Endothelial cell of umbilical vein (primary cell): ENCODE measurements around the gene SORCS2.

Experiments
- CTCF ChIP-seq, 2 donors: IDR thresholded peaks; 1 replicate in 1 of 2; 2 replicates in 1 of 2; pipeline ENCODE4 v1.5.1; 2011; ENCODE audit warnings: low read length in 2 of 2, mild to moderate bottlenecking in 2 of 2, moderate library complexity in 2 of 2, control low read depth in 1 of 2, inconsistent platforms in 1 of 2, low read depth in 1 of 2; ENCODE audit not compliant: insufficient read depth in 1 of 2; ENCODE audit errors: extremely low read depth in 1 of 2
- EZH2 ChIP-seq: IDR thresholded peaks from 2 replicates; pipeline ENCODE4 v1.6.1; 2012; ENCODE audit warnings: borderline replicate concordance, low read depth, mild to moderate bottlenecking, moderate library complexity, low read length, inconsistent platforms; ENCODE audit not compliant: severe bottlenecking
- FOS ChIP-seq: IDR thresholded peaks from 2 replicates; pipeline ENCODE4 v1.6.1; 2011; ENCODE audit warnings: mild to moderate bottlenecking, low read length, moderate library complexity, borderline replicate concordance; ENCODE audit not compliant: insufficient read depth
- GATA2 ChIP-seq: IDR thresholded peaks from 2 replicates; pipeline ENCODE4 v1.7.0; 2011; ENCODE audit warnings: low read depth, mild to moderate bottlenecking, moderate library complexity, mixed read lengths, low read length; ENCODE audit not compliant: insufficient read length, insufficient read depth
- JUN ChIP-seq: IDR thresholded peaks from 2 replicates; pipeline ENCODE4 v1.6.1; 2011; ENCODE audit warnings: borderline replicate concordance, low read depth; ENCODE audit not compliant: insufficient read length, insufficient read depth
- MAX ChIP-seq: IDR thresholded peaks from 2 replicates; pipeline ENCODE4 v1.6.1; 2011; ENCODE audit not compliant: insufficient read depth, insufficient read length
- MYC ChIP-seq: IDR thresholded peaks from one replicate; pipeline ENCODE4 v1.6.1; 2011; ENCODE audit warnings: mild to moderate bottlenecking, low read depth, low read length
- POLR2A ChIP-seq: IDR thresholded peaks from 2 replicates; pipeline ENCODE4 v1.6.1; 2012; ENCODE audit warnings: low read depth, mild to moderate bottlenecking, control low read depth, low read length
- POLR2AphosphoS5 ChIP-seq: IDR thresholded peaks from 2 replicates; pipeline ENCODE4 v1.6.1; 2012; ENCODE audit warnings: low read depth, mild to moderate bottlenecking, control low read depth, low read length, moderate library complexity; ENCODE audit not compliant: insufficient read depth

- TF ChIP-seq CTCF (IDR thresholded peaks at IDR 0.05; ENCODE audit: extremely low read depth in 1 of 2, insufficient read depth in 1 of 2, low read depth in 1 of 2, low read length in 2 of 2): no peak
- TF ChIP-seq JUN: no peak
- no peak for TF ChIP-seq POLR2AphosphoS5
- TF ChIP-seq EZH2: no peak
- TF ChIP-seq GATA2: no peak
- TF ChIP-seq MYC: no peak
- no peak for TF ChIP-seq MAX
- TF ChIP-seq POLR2A: no peak
- TF ChIP-seq FOS: no peak
These were observed 417.8 kb downstream of the SORCS2 start for GRCh38 chr4:7610022-7610670.
